ENCODE data around the gene WNT7A.

Gene WNT7A

DNA sequence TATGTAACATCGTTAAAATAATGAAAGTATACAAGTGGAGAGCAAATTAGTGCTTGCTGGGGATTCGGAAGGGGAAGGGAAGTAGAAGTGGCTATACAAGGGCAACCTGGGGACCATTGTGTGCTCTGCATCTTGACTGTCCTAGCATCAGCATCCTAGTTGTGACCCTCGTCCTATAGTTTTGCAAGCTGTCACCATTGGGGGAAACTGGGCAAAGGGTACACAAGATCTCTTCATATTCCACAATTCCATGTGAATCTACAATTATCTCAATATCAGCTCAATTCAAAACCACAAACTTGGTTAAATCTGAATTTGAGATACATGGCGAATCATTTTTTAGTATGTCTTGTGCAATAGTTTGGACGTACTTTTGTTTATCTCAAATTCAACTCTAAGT, 30.9 kb downstream of the WNT7A start:
- no peak overlapping the region for H3K4me3 ChIP-seq (ENCODE audit: low read depth, low read length)
- peaks cover 3% of the 10 kb centered on the region for H3K4me1 ChIP-seq (ENCODE audit: control insufficient read depth, insufficient read depth, low read length)
- no peaks in the 10 kb centered on the region for H3K9me3 ChIP-seq (ENCODE audit: control insufficient read depth, insufficient read depth, low read length)
- H3K9ac ChIP-seq (ENCODE audit: low read depth, low read length), result no peak overlapping the region
- no peaks in the 10 kb centered on the region for H3K36me3 ChIP-seq (ENCODE audit: control insufficient read depth, insufficient read depth, low read length)
- H3K27me3 ChIP-seq (ENCODE audit: control insufficient read depth, insufficient read depth, low read length), result no peaks in the 10 kb centered on the region

DNA sequence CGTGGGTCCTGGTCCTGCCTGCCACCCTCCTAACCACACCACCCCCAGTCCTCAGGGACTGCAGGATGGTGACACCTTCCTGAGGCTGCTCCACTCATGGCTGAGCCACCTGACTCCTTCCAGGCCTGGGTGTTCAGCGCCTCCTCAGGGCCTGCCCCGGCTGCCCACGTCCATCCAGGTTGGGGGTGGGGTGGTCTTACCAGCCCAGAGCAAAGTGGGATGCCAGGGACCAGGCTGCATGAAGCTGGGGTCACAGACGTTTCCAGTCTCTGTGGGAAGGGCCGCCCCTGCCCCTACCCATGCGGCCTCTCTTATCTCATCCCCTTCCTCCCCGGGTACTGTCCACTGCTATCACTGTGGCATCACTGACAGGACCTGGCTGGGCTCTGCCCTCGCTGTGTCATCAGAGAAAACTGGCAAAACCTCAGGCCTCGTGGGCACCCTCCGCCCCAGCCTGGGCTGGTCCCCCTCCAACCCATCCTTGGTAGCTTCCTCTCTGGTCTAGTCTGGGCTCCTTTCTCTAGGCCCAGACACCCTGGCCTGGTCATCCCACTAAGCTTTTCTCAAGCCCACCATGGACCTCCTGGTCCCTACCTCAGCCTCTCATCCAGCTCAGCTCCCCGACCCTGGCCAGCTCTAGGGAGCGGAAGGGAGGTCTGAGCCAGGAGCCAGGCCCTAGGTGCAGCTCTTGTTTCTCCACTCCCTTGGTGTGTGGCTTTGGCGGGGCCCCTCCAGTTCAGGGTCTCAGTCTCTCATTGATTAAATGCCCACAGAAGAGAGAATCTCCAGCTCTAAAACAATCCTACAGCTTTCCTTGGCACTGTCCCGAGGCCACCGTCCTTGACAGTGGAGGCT, 32.9 kb downstream of the WNT7A start:
- H3K4me3 ChIP-seq (ENCODE audit: low read depth, low read length), result no peak overlapping the region
- peaks cover 3% of the 10 kb centered on the region for H3K4me1 ChIP-seq (ENCODE audit: control insufficient read depth, insufficient read depth, low read length)
- no peak overlapping the region for H3K9ac ChIP-seq (ENCODE audit: low read depth, low read length)
- no peaks in the 10 kb centered on the region for H3K9me3 ChIP-seq (ENCODE audit: control insufficient read depth, insufficient read depth, low read length)
- no peaks in the 10 kb centered on the region for H3K27me3 ChIP-seq (ENCODE audit: control insufficient read depth, insufficient read depth, low read length)
- no peaks in the 10 kb centered on the region for H3K36me3 ChIP-seq (ENCODE audit: control insufficient read depth, insufficient read depth, low read length)

DNA sequence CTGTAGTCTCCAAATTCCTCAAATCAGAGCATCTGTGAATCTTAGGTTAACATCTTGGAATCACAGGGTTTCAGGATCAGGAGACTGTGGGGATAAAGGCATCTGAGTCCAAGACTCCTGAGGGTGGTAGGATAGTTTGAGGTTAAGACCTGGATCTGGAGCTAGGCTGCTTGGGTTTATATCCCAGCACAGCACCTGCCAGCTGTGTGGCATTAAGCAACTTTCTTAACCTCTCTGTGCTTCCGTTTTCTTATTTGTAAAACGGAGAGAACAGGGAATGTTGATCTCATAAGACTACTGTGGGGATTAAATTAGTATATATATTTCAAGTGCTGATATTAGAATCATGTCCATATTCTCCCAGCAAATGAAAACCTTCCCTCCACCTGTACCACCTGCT, 33.6 kb downstream of the WNT7A start:
- Histone ChIP-seq H3K9ac (ENCODE audit: low read depth, low read length) (no peak overlapping the region), H3K9me3 (ENCODE audit: control insufficient read depth, insufficient read depth, low read length) (no peaks in the 10 kb centered on the region), H3K4me3 (ENCODE audit: low read depth, low read length) (no peak overlapping the region), H3K27me3 (ENCODE audit: control insufficient read depth, insufficient read depth, low read length) (no peaks in the 10 kb centered on the region), H3K36me3 (ENCODE audit: control insufficient read depth, insufficient read depth, low read length) (no peaks in the 10 kb centered on the region), H3K4me1 (ENCODE audit: control insufficient read depth, insufficient read depth, low read length) (peaks cover 3% of the 10 kb centered on the region)

DNA sequence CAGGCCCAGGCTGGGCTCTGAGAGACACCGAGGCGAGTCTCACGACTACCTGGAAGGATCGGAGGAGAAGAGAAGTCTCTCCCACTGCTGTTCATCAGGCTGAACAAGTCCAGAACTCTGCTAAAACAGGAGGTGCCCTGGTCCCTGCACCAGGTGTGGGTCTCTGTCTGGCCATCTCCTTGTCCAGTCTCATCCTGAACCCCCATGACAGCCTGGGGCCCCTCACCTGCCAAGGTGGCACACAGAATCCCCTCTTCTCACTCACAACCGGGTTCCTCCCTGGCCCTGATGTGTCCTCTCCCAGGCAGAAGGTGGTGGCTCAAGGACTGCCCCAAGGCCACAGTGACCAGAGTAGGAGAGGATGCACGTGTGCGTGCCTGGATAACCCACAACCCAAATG, 34.1 kb downstream of the WNT7A start:
- Histone ChIP-seq H3K36me3 (ENCODE audit: control insufficient read depth, insufficient read depth, low read length) (no peaks in the 10 kb centered on the region), H3K9me3 (ENCODE audit: control insufficient read depth, insufficient read depth, low read length) (no peaks in the 10 kb centered on the region), H3K4me1 (ENCODE audit: control insufficient read depth, insufficient read depth, low read length) (peaks cover 3% of the 10 kb centered on the region), H3K4me3 (ENCODE audit: low read depth, low read length) (no peak overlapping the region), H3K9ac (ENCODE audit: low read depth, low read length) (no peak overlapping the region), H3K27me3 (ENCODE audit: control insufficient read depth, insufficient read depth, low read length) (no peaks in the 10 kb centered on the region)

DNA sequence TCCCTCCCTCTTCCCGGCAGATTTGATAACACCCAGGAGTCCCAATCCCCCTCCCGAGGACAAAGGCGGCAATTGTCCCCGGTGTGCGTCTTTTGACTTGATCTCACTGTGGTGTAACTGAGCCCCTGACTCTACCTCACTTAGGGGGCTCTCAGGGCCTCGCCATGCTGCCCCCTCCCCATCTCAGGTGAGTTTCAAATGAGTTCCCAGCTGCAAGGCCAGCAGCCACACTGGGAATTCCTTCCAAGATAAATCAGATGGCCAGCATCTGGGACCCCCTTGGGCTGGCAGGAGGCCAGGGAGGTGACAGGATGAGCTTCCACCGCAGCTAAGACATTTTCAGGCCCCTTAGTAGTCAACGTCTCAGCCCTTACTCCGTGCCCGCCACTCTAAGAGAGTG, 35.0 kb downstream of the WNT7A start:
- H3K27me3 ChIP-seq (ENCODE audit: control insufficient read depth, insufficient read depth, low read length), result no peaks in the 10 kb centered on the region
- no peak overlapping the region for H3K9ac ChIP-seq (ENCODE audit: low read depth, low read length)
- H3K4me1 ChIP-seq (ENCODE audit: control insufficient read depth, insufficient read depth, low read length), result peaks cover 3% of the 10 kb centered on the region
- H3K4me3 ChIP-seq (ENCODE audit: low read depth, low read length), result no peak overlapping the region
- H3K36me3 ChIP-seq (ENCODE audit: control insufficient read depth, insufficient read depth, low read length), result no peaks in the 10 kb centered on the region
- no peaks in the 10 kb centered on the region for H3K9me3 ChIP-seq (ENCODE audit: control insufficient read depth, insufficient read depth, low read length)

DNA sequence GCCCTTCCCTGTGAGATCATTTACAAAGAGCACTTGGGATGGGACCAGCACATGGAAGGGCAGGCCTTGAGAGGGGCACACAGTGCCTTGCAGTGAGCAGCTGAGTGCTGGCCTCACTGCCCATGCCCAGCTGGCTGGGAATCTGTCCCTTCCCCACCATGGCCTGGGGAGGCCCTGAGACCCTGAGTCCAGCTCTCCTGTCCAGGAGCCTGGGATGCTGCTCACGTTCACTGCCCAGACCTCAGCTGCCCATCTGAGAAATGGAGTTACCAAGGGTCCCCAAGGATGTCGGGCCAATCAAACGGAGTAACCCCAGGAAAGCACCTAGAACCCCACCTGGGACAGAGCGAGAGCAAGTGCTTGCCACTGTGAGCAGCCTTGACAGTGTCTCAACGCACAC, 35.6 kb downstream of the WNT7A start:
- Histone ChIP-seq H3K9ac (ENCODE audit: low read depth, low read length) (no peak overlapping the region), H3K27me3 (ENCODE audit: control insufficient read depth, insufficient read depth, low read length) (no peaks in the 10 kb centered on the region), H3K9me3 (ENCODE audit: control insufficient read depth, insufficient read depth, low read length) (no peaks in the 10 kb centered on the region), H3K36me3 (ENCODE audit: control insufficient read depth, insufficient read depth, low read length) (no peaks in the 10 kb centered on the region), H3K4me3 (ENCODE audit: low read depth, low read length) (no peak overlapping the region), H3K4me1 (ENCODE audit: control insufficient read depth, insufficient read depth, low read length) (peaks cover 3% of the 10 kb centered on the region)

DNA sequence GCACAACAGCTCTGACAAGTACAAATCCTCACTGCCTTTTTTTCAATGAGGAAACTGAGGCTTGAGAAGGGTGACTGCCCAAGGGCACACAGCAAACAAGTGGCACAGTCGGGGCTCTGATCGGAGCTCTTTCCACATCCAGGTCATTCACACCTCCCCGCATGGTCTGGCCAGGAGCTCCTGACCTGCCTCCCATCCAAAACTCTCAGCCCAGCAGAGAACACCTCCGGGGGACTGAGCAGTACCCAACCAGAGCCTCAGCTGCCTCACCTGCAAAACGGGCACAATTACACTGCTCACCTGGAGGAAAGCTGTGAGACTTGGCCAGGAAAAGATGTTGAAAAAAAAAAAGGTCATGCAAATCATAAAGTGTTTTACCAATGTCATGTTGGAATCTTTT, 36.5 kb downstream of the WNT7A start:
- Histone ChIP-seq H3K27me3 (ENCODE audit: control insufficient read depth, insufficient read depth, low read length) (no peaks in the 10 kb centered on the region), H3K36me3 (ENCODE audit: control insufficient read depth, insufficient read depth, low read length) (no peaks in the 10 kb centered on the region), H3K4me3 (ENCODE audit: low read depth, low read length) (no peak overlapping the region), H3K4me1 (ENCODE audit: control insufficient read depth, insufficient read depth, low read length) (peaks cover 3% of the 10 kb centered on the region), H3K9ac (ENCODE audit: low read depth, low read length) (no peak overlapping the region), H3K9me3 (ENCODE audit: control insufficient read depth, insufficient read depth, low read length) (no peaks in the 10 kb centered on the region)

DNA sequence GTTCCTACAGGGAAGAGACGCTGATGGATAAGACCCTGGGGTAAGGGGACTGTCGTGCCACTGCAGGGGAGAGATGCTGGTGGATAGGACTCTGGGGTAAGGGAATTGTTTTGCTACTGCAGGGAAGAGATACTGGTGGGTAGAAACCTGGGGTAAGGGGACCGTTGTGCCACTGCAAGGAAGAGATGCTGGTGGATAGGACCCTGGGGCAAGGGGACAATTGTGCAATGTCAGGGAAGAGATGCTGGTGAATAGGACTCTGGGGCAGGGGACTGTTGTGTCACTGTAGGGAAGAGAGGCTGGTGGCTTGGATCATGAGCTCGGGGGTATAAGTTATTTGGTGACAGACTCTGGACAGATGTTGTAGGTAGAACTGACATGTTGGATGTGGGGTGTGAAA, 37.6 kb downstream of the WNT7A start:
- H3K4me1 ChIP-seq (ENCODE audit: control insufficient read depth, insufficient read depth, low read length), result peaks cover under 1% of the 10 kb centered on the region
- H3K27me3 ChIP-seq (ENCODE audit: control insufficient read depth, insufficient read depth, low read length), result no peaks in the 10 kb centered on the region
- no peak overlapping the region for H3K4me3 ChIP-seq (ENCODE audit: low read depth, low read length)
- no peaks in the 10 kb centered on the region for H3K36me3 ChIP-seq (ENCODE audit: control insufficient read depth, insufficient read depth, low read length)
- no peak overlapping the region for H3K9ac ChIP-seq (ENCODE audit: low read depth, low read length)
- H3K9me3 ChIP-seq (ENCODE audit: control insufficient read depth, insufficient read depth, low read length), result no peaks in the 10 kb centered on the region

DNA sequence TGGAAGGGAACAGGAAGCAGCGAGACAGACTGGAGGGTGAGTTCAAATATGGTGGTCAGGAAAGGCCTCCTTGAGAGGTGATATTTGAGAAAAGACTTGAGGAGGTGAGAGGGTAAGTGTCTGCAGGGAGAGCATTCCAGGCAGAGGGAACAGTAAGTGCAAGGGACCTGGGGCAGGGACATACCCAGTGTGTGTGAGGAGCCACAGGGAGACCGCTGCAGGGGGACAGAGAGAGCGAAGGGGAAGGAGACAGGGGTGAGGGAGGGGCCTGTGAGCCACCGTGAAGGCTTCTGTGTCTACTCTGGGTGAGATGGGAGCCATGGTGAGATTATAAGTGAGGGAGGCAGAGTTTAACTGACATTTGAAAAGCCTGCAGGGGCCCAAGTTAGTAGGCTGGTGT, 38.0 kb downstream of the WNT7A start:
- Histone ChIP-seq H3K36me3 (ENCODE audit: control insufficient read depth, insufficient read depth, low read length) (no peaks in the 10 kb centered on the region), H3K9me3 (ENCODE audit: control insufficient read depth, insufficient read depth, low read length) (no peaks in the 10 kb centered on the region), H3K4me1 (ENCODE audit: control insufficient read depth, insufficient read depth, low read length) (no peaks in the 10 kb centered on the region), H3K4me3 (ENCODE audit: low read depth, low read length) (no peak overlapping the region), H3K27me3 (ENCODE audit: control insufficient read depth, insufficient read depth, low read length) (no peaks in the 10 kb centered on the region), H3K9ac (ENCODE audit: low read depth, low read length) (no peak overlapping the region)

DNA sequence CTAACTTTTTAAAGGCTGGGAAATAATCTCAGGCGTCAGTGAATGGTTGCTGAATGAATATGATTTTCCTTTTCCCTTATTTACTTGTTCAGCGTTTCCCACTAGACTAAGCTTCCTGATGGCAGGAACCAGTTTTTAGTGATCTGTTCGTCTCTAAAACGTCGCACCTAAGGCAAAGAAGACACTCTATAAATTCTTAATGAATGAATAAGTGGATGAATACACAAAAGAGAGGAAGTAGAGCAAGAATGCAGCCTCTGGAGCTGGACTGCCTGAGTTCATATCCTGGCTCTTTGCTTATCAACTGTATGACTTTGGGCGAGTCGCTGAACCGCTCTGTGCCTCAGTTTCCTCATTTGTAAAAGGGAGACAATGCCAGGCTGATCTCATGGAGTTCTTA, 38.7 kb downstream of the WNT7A start:
- no peaks in the 10 kb centered on the region for H3K4me1 ChIP-seq (ENCODE audit: control insufficient read depth, insufficient read depth, low read length)
- no peak overlapping the region for H3K4me3 ChIP-seq (ENCODE audit: low read depth, low read length)
- no peak overlapping the region for H3K9ac ChIP-seq (ENCODE audit: low read depth, low read length)
- no peaks in the 10 kb centered on the region for H3K9me3 ChIP-seq (ENCODE audit: control insufficient read depth, insufficient read depth, low read length)
- H3K36me3 ChIP-seq (ENCODE audit: control insufficient read depth, insufficient read depth, low read length), result no peaks in the 10 kb centered on the region
- no peaks in the 10 kb centered on the region for H3K27me3 ChIP-seq (ENCODE audit: control insufficient read depth, insufficient read depth, low read length)

DNA sequence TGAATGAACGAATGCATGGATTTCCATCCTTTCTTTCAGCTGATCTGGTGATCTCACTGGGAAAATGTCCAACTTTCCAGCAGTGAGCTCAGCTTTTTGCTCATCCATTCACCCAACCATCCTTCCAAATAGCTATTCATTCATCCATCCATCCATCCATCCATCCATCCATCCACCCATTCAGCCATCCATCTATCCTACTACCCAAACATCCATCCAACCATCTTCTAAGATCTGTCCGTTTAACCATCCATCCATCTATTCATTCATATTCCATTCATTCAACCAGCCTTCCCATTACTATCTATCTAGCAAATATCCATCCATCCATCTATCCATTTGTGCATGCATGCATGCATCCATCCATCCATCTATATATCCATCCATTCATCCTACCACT, 39.4 kb downstream of the WNT7A start:
- Histone ChIP-seq H3K36me3 (ENCODE audit: control insufficient read depth, insufficient read depth, low read length) (no peaks in the 10 kb centered on the region), H3K27me3 (ENCODE audit: control insufficient read depth, insufficient read depth, low read length) (no peaks in the 10 kb centered on the region), H3K9ac (ENCODE audit: low read depth, low read length) (no peak overlapping the region), H3K4me3 (ENCODE audit: low read depth, low read length) (no peak overlapping the region), H3K9me3 (ENCODE audit: control insufficient read depth, insufficient read depth, low read length) (no peaks in the 10 kb centered on the region), H3K4me1 (ENCODE audit: control insufficient read depth, insufficient read depth, low read length) (no peaks in the 10 kb centered on the region)

DNA sequence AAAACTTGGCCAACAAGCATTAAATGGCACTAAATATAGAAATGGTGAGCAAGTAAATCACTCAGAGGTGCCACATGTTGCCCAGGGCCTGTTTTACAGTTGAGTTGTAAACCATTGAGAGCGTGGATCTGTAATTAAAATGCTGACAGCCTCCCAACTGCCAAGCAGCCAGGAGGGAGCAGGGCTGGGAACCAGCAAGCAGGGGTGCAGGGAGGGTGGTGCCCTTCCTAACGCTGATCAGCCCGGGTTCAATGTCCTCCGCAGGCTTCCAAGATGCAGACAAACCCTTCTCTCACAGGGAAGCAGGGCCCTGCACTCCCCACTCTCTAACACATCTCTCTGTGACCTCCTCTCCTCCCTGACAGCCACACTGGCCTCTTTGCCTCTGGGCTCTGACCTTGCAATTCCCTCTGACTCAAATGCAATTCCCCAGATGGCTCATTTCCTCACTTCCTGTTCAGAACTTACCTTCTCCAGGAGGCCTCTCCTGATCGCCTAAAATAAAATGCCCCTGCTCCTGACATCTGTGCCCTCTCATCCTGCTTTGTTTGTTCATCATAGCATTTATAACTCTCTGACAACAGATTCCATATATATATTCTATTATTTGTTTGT, 40.0 kb downstream of the WNT7A start:
- Histone ChIP-seq H3K36me3 (ENCODE audit: control insufficient read depth, insufficient read depth, low read length) (no peaks in the 10 kb centered on the region), H3K4me3 (ENCODE audit: low read depth, low read length) (no peak overlapping the region), H3K9ac (ENCODE audit: low read depth, low read length) (no peak overlapping the region), H3K4me1 (ENCODE audit: control insufficient read depth, insufficient read depth, low read length) (no peaks in the 10 kb centered on the region), H3K27me3 (ENCODE audit: control insufficient read depth, insufficient read depth, low read length) (no peaks in the 10 kb centered on the region), H3K9me3 (ENCODE audit: control insufficient read depth, insufficient read depth, low read length) (no peaks in the 10 kb centered on the region)

Data from iPS-15b (cell line).